ENCODE measurements around the gene GPS1.

GRCh38 chr17:82106688-82107305 lies 55.1 kb downstream of the GPS1 start:
- TF ChIP-seq CTCF (IDR thresholded peaks at IDR 0.05; ENCODE audit: low read depth, low read length, poor library complexity, severe bottlenecking), result no peak
- no peak for TF ChIP-seq EZH2phosphoT487 (IDR thresholded peaks at IDR 0.05; ENCODE audit: borderline replicate concordance, low read length)

Measured in DOHH2 (cell line).